Activated naive CD4-positive, alpha-beta T cell (primary cell): Measurements from ENCODE around the gene CDC42EP5.
"Not testable (repeated sequence)": the region's sequence is repeated elsewhere in the genome, so short reads cannot be mapped to it uniquely, and the experiment has no call there.

ENCODE experiments used
- DNase-seq, 4 experiments: peaks; one replicate each; lab custom pipeline; 2025; lab: John Stamatoyannopoulos, UW

CDC42EP5 gene

GRCh38 chr19:54473071-54473891, at the start of gene CDC42EP5:
TSS of gene CDC42EP5 (minus strand) at chr19:54473296. CDS start at chr19:54465547, 7,749 bp downstream.
- no peak for DNase-seq

- no peak for DNase-seq
These were observed 48.9 kb upstream of the CDC42EP5 start for GRCh38 chr19:54521860-54522513.

GRCh38 chr19:54521022-54521859, 48.1 kb upstream of the CDC42EP5 start:
- DNase-seq, result no peak

- DNase-seq, result no peak
These were observed 45.7 kb upstream of the CDC42EP5 start for GRCh38 chr19:54518844-54519243.

GRCh38 chr19:54517483-54517882, 44.4 kb upstream of the CDC42EP5 start:
- peak in 3 of 4 experiments; percentile 24 to 39 (median 36) for DNase-seq

- no peak for DNase-seq
These were observed 42.1 kb upstream of the CDC42EP5 start for GRCh38 chr19:54515156-54515555.

GRCh38 chr19:54509200-54509940, 36.3 kb upstream of the CDC42EP5 start:
- DNase-seq, result not testable (repeated sequence)

GRCh38 chr19:54508487-54508886, 35.4 kb upstream of the CDC42EP5 start:
- DNase-seq, result not testable (repeated sequence)

GRCh38 chr19:54507824-54508223, 34.7 kb upstream of the CDC42EP5 start:
- no peak for DNase-seq

- DNase-seq, result not testable (repeated sequence)
These were observed 34.1 kb upstream of the CDC42EP5 start for GRCh38 chr19:54507038-54507717.

GRCh38 chr19:54506079-54506478, 33.0 kb upstream of the CDC42EP5 start:
- no peak for DNase-seq

- not testable (repeated sequence) for DNase-seq
These were observed 32.4 kb upstream of the CDC42EP5 start for GRCh38 chr19:54505542-54505941.

GRCh38 chr19:54502518-54503048, 29.5 kb upstream of the CDC42EP5 start, which contains the start of gene LAIR2:
TSS of gene LAIR2 (plus strand) at chr19:54502831. CDS start at chr19:54502919, 88 bp downstream.
- no peak for DNase-seq

GRCh38 chr19:54498451-54498772, 25.3 kb upstream of the CDC42EP5 start:
- not testable (repeated sequence) for DNase-seq

- not testable (repeated sequence) for DNase-seq
These were observed 24.8 kb upstream of the CDC42EP5 start for GRCh38 chr19:54497747-54498450.

- not testable (repeated sequence) for DNase-seq
These were observed 22.2 kb upstream of the CDC42EP5 start for GRCh38 chr19:54495284-54495683.

- no peak for DNase-seq
These were observed 21.0 kb upstream of the CDC42EP5 start for GRCh38 chr19:54493967-54494585.

GRCh38 chr19:54493056-54493455, 20.0 kb upstream of the CDC42EP5 start:
- DNase-seq, result not testable (repeated sequence)

- DNase-seq, result no peak
These were observed 19.5 kb upstream of the CDC42EP5 start for GRCh38 chr19:54492568-54492967.

GRCh38 chr19:54489766-54490165, 16.7 kb upstream of the CDC42EP5 start:
- no peak for DNase-seq
